NCI-H510A treated with DMSO at 0.1 percent for 48 hours (cell line): ENCODE results near the gene PTPRN2.
"Not testable (repeated sequence)": the region's sequence is repeated elsewhere in the genome, so short reads cannot be mapped to it uniquely, and the experiment has no call there.

Experiments
- DNase-seq: peaks from one replicate; lab custom pipeline; 2025; lab: John Stamatoyannopoulos, UW

The PTPRN2 gene

DNA sequence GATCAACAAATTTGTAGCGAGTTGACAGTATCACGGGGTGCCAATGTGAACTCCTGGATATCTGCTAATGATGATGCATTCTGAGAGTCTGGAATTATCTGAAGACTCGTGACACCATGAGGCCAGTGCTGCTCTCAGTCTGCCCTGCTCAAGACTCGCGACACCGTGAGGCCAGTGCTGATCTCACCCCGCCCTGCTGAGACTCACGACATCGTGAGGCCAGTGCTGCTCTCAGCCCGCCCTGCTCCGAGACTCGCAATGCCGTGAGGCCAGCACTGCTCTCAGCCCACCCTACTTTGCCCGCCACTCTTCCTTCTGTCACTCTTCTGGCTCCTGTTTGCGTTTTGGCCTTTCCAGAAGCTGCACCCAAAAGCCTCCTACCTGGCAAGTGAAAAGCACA is 411.8 kb downstream of the PTPRN2 start:
- DNase-seq = no peak

- DNase-seq = no peak
Observed at GRCh38 chr7:158174947-158175346, 412.7 kb downstream of the PTPRN2 start.

GRCh38 chr7:158167373-158167772 is 420.2 kb downstream of the PTPRN2 start:
- no peak for DNase-seq

- no peak for DNase-seq
Observed at GRCh38 chr7:158166386-158167340, 421.0 kb downstream of the PTPRN2 start.

- no peak for DNase-seq
Observed at GRCh38 chr7:158165711-158166110, 421.9 kb downstream of the PTPRN2 start.

GRCh38 chr7:158164101-158165095 is 423.2 kb downstream of the PTPRN2 start:
- DNase-seq = no peak

- DNase-seq = no peak
Observed at GRCh38 chr7:158161194-158161593, 426.4 kb downstream of the PTPRN2 start.

DNA sequence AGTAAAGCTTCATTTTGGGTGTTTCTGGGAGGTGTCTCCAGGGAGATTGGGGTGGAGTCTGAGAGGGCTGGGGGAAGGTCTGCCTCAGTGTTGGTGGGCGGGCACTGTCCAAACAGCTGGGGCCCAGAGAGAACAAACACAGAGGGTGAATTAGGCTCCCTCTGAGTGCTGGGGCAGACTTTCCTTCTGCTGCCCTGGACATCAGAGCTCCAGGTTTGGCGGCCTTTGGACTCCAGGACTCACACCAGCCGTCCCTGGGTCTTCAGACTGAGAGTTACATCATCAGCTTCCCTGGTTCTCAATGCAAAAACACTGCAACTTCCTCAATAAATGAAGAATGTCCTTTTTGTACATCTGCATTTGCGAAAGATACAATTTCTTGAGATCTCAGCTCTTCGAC is 427.4 kb downstream of the PTPRN2 start:
- no peak for DNase-seq

- DNase-seq = no peak
Observed at GRCh38 chr7:158157460-158157859, 430.2 kb downstream of the PTPRN2 start.

DNA sequence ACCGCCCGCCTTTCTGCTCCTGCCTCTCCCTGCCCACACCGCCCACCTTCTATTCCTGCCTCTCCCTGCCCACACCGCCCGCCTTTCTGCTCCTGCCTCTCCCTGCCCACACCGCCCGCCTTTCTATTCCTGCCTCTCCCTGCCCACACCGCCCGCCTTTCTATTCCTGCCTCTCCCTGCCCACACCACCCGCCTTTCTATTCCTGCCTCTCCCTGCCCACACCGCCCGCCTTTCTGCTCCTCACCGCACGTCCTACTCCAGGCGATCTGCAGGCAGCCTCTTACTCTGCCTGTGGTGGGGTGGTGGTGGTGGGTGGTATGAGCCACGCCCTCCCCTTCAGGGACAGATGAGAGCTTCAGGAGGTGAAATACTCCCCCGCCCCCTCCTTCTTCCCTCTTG is 436.4 kb downstream of the PTPRN2 start:
- DNase-seq = not testable (repeated sequence)

GRCh38 chr7:158150234-158150633 is 437.4 kb downstream of the PTPRN2 start:
- DNase-seq = no peak

DNA sequence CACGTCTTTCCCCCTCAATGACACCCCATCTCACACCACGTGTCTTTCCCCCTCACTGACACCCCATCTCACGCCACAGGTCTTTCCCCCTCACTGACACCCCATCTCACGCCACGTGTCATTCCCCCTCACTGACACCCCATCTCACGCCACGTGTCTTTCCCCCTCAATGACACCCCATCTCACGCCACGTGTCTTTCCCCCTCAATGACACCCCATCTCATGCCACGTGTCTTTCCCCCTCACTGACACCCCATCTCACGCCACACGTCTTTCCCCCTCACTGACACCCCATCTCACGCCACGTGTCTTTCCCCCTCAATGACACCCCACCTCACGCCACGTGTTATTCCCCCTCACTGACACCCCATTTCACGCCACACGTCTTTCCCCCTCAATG is 440.2 kb downstream of the PTPRN2 start:
- DNase-seq = not testable (repeated sequence)

DNA sequence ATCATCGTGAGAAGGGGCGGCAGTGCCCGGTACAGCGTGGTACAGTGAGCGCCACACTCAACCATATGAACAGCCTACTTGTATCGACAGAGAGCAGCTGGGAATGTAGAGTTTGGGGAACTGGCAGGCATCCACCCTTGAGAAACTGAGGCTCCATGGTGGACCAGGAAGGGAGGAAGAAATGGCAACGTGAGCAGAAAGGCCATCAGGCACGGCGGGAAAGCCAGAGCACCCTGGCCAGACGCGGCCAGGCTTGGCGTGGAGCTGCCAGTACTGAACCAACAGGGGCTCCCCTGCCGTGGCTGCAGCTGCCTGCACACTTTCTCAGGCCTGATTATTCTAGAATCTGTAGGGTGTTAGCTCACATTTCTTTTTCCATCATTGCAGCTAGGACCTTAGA is 442.3 kb downstream of the PTPRN2 start:
- DNase-seq = no peak

- DNase-seq = no peak
Observed at GRCh38 chr7:158143196-158144120, 444.2 kb downstream of the PTPRN2 start.

GRCh38 chr7:158142657-158143056 is 445.0 kb downstream of the PTPRN2 start:
- no peak for DNase-seq

- DNase-seq = no peak
Observed at GRCh38 chr7:158141806-158142518, 445.7 kb downstream of the PTPRN2 start.

GRCh38 chr7:158141221-158141582 is 446.4 kb downstream of the PTPRN2 start:
- no peak for DNase-seq

DNA sequence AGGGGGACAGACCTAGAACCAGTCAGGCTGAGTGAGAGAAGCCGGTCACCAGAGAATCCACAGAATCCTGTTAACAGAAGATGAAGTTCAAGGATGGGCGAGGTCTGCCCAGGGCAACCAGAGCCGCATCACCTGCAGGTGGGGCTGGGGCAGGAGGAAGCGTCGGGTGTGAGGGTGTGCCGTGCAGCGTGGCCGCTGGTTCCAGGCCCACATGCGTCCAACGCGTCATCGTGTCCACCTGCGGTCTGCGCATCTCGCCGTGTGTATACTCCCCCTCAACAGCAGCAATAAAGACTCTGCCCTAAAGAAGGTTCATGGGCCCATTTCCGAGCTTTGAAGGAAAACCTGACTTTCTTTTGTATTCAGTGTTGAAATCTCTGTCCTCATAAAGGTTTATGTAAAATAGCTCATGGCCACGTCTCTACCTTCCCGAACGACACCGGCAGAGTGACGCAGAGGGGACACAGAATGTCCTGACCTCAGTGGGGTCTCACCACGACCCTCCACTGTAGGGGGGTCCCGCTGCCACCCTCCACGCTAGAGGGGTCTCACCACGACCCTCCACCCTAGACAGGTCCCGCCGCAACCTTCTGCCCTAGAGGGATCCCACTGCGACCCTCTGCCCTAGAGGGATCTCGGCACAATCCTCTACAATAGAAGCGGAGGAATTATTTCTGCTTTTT is 446.9 kb downstream of the PTPRN2 start:
- no peak for DNase-seq

GRCh38 chr7:158139499-158139898 is 448.1 kb downstream of the PTPRN2 start:
- DNase-seq = no peak

DNA sequence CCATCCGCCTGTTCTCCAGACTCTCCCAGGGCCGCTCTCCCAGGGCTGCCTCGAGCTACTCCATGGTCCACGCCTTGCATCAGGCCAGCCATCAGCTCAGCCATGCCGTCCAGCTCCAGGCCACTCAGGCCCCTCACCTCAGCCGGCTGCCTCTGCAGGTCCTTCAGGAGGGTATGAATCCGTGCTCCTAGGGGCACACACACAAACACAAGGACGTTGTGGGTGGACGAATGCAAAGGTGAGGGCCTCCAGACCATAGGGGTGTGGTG is 449.4 kb downstream of the PTPRN2 start:
- no peak for DNase-seq
